Kidney (tissue), 14 donors: Measurements from ENCODE around the gene DOCK10. TPM values are rescaled to one million over a fixed set of nuclear protein-coding genes. Genes with fewer than 3 reads are reported as not detected.
A peak's percentile ranks its signal among the peaks of the same experiment; 100 is the strongest.

Experiments used
- DNase-seq, 5 donors: peaks; one replicate each; pipeline ENCODE4 v3.0.0-alpha.2; 2013 to 2020
- FAIRE-seq: peaks from 2 replicates; lab custom pipeline; 2012; peaks lifted over from hg19 to GRCh38; lab: Jason Lieb, UNC
- H3K27ac ChIP-seq, 2 donors: one replicate each; pipeline ENCODE4 v1.7.0; 2013; ENCODE audit warnings: low read depth in 2 of 2, low read length in 2 of 2, inconsistent platforms in 1 of 2
- H3K27me3 ChIP-seq: one replicate; pipeline ENCODE4 v1.7.1; 2013; ENCODE audit warnings: low read length, inconsistent platforms; ENCODE audit not compliant: control insufficient read depth, insufficient read depth
- H3K36me3 ChIP-seq, 3 donors: one replicate each; pipeline versions ENCODE4 v1.7.0 to v1.7.1; 2013; ENCODE audit warnings: low read length in 3 of 3, control low read depth in 1 of 3, inconsistent platforms in 1 of 3; ENCODE audit not compliant: insufficient read depth in 3 of 3, control insufficient read depth in 2 of 3
- H3K4me1 ChIP-seq, 3 donors: one replicate each; pipeline versions ENCODE4 v1.7.0 to v1.7.1; 2013; ENCODE audit warnings: low read length in 3 of 3, inconsistent platforms in 1 of 3, low read depth in 1 of 3; ENCODE audit not compliant: control insufficient read depth in 2 of 3, insufficient read depth in 2 of 3
- H3K4me3 ChIP-seq, 3 donors: one replicate each; pipeline versions ENCODE4 v1.7.0 to v1.8.1; 2013; ENCODE audit warnings: low read length in 3 of 3, control low read depth in 1 of 3, inconsistent platforms in 1 of 3
- H3K9ac ChIP-seq, 3 donors: one replicate each; pipeline versions ENCODE4 v1.7.0 to v1.7.1; 2013; ENCODE audit warnings: low read length in 3 of 3, control low read depth in 1 of 3, inconsistent platforms in 1 of 3
- H3K9me3 ChIP-seq, 3 donors: one replicate each; pipeline versions ENCODE4 v1.7.0 to v1.7.1; 2013; ENCODE audit warnings: low read length in 3 of 3, control low read depth in 1 of 3, inconsistent platforms in 1 of 3; ENCODE audit not compliant: control insufficient read depth in 2 of 3, insufficient read depth in 1 of 3
- intact Hi-C: fragments of 100-400 bp; cut with DNase I; formaldehyde crosslinking; loops from one replicate; pipeline ENCODE4 v1.11.1; 2022
- polyA plus RNA-seq: library from polyadenylated mRNA; stranded (reverse); fragments of 350-450 nt; fragmentation: Illumina TruSeq; extraction: RNeasy Lipid Tissue Mini Kit (QIAGEN cat#74804); gene quantifications from one replicate; pipeline ENCODE4 v1.2.3, GENCODE V29; 2014; ENCODE audit warnings: low read depth, low replicate concordance; ENCODE audit not compliant: insufficient read depth
- total RNA-seq: library from RNA; stranded (reverse); fragmentation: NEBNext Ultra II Directional; extraction: Animal tissue kit (Norgen Biotek cat#: 25700); gene quantifications from one replicate; pipeline ENCODE4 v1.2.1, GENCODE V29; 2021
- TF ChIP-seq, protein P1 (sequence below): IDR thresholded peaks from 3 replicates; pipeline ENCODE4 v1.5.1; 2012; ENCODE audit warnings: mild to moderate bottlenecking, moderate library complexity, borderline replicate concordance; ENCODE audit not compliant: insufficient read depth; ENCODE audit errors: extremely low read depth
- donor health status: control.
- donor health status: control.
- donor health status: control.
- donor health status: control.
- donor health status: control.
- donor health status: DM: yes; HTN: yes; CAD: no.
- donor health status: Normal renal cell carcinoma (clear cell type).

The DOCK10 gene
- total and polyA plus RNA-seq, 2 donors from 2014 or later, result 2.1 to 33.8 TPM

DNA sequence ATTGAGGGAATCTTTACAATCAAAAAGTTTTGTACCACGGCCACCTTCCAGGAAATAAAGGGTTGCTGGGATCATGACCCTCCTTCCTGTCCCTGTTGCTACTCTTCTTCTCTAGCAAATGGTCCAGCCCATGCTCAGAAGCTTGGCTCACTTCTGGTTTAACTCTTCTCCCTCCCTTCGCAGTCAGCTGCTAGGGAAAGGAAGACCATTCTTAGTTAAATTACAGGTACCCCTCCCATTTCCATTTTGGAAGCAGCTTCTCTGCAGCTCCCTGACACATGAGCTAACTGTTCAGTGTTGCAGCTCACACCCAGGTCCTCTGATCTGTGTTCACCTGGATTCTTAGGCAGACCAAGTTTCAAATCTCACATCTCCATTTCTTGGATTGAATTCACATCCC lies 100.3 kb downstream of the DOCK10 start:
- no peak for DNase-seq
- no peaks in the 10 kb centered on the region for H3K27me3 ChIP-seq
- intact Hi-C loops, result no loop called here
- H3K4me1 ChIP-seq, result peaks cover 0 to 4% (median 3%) of the 10 kb centered on the region in 3 donors
- no peak for FAIRE-seq
- TF ChIP-seq, protein P1, sequence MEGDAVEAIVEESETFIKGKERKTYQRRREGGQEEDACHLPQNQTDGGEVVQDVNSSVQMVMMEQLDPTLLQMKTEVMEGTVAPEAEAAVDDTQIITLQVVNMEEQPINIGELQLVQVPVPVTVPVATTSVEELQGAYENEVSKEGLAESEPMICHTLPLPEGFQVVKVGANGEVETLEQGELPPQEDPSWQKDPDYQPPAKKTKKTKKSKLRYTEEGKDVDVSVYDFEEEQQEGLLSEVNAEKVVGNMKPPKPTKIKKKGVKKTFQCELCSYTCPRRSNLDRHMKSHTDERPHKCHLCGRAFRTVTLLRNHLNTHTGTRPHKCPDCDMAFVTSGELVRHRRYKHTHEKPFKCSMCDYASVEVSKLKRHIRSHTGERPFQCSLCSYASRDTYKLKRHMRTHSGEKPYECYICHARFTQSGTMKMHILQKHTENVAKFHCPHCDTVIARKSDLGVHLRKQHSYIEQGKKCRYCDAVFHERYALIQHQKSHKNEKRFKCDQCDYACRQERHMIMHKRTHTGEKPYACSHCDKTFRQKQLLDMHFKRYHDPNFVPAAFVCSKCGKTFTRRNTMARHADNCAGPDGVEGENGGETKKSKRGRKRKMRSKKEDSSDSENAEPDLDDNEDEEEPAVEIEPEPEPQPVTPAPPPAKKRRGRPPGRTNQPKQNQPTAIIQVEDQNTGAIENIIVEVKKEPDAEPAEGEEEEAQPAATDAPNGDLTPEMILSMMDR, result no peak
- H3K9ac ChIP-seq, result no peak overlapping the region
- H3K36me3 ChIP-seq, result no peaks in the 10 kb centered on the region
- H3K4me3 ChIP-seq, result no peak overlapping the region
- no peak overlapping the region for H3K27ac ChIP-seq
- no peaks in the 10 kb centered on the region for H3K9me3 ChIP-seq

DNA sequence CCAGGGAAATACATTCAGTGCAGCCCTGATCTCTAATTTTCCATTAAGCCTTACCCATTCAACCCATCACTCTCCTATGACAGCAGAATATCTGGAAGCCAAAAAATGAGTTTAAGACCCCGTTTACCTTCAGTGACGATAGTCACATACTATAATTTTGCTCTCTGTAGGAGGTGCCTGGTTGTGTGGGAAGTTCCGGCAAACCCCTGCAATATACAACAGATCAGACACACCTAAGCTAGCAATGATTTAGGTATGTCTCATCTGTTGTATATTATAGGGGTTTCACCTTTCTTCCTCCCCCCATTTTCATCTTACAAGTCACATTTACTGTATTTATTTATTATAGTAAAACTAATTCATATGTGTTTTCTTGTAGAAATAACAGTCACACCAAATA lies 101.7 kb downstream of the DOCK10 start:
- H3K36me3 ChIP-seq, result no peaks in the 10 kb centered on the region
- H3K9ac ChIP-seq, result no peak overlapping the region
- intact Hi-C loops, result no loop called here
- no peaks in the 10 kb centered on the region for H3K27me3 ChIP-seq
- TF ChIP-seq, protein P1, result no peak
- no peak overlapping the region for H3K4me3 ChIP-seq
- no peak for FAIRE-seq
- no peak for DNase-seq
- H3K4me1 ChIP-seq, result peaks cover 0 to 4% (median 3%) of the 10 kb centered on the region in 3 donors
- no peaks in the 10 kb centered on the region for H3K9me3 ChIP-seq
- H3K27ac ChIP-seq, result no peak overlapping the region

DNA sequence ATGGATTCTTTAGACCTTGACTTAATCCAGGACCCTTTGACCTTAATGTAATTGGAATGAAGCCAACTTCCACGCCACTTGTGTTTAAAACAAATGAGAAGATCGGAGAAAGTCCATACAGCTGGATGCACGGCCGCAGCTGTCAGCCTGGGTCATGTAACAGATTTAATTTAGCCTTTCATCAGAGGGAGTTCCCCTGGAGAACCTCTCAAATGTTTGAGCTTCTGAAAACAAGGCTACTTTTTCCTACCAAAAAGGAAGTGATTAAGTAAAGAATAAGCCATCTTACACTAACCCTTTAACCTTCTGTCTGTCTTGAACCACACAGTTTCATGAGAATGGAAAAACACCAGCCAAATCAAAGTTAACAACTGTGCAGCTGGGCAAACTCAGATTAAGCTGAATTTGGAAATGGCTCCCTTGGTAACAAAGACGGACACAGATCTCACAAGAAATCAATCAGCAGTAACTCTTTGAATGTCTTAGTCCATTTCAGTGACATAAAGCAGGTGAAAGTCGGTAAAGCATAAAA lies 103.6 kb downstream of the DOCK10 start:
- Histone ChIP-seq H3K27ac (no peak overlapping the region), H3K9me3 (no peaks in the 10 kb centered on the region), H3K9ac (no peak overlapping the region), H3K27me3 (no peaks in the 10 kb centered on the region), H3K36me3 (no peaks in the 10 kb centered on the region), H3K4me3 (no peak overlapping the region), H3K4me1 (peaks cover 0 to 7% (median 3%) of the 10 kb centered on the region in 3 donors)
- DNase-seq, result peak in 4 of 5 donors; percentile 39 to 80 (median 60)
- FAIRE-seq, result no peak
- TF ChIP-seq, protein P1, result no peak
- intact Hi-C loops, result no loop called here

DNA sequence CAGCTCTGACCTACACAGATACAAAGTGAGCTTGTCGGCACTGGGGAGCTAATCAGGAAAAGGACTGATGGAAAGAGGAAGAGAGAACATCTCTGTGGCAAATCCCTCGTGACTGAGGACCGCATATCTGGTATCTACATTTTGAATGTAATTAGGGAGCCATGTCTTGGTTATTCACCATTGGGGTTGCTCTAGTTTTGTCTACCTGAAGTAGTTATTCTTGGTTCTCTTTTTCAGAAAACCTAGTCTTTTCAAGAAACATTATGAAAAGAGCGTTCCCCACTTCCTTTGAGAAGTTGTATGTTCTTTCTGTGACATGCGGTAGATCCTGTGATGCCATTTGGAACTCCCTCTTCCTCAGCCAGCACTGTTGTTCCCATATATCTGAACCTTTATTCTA lies 104.4 kb downstream of the DOCK10 start:
- no peak overlapping the region for H3K27ac ChIP-seq
- intact Hi-C loops, result no loop called here
- no peak overlapping the region for H3K4me3 ChIP-seq
- TF ChIP-seq, protein P1, result no peak
- FAIRE-seq (no peak), DNase-seq (no peak)
- peaks cover 0 to 7% (median 3%) of the 10 kb centered on the region in 3 donors for H3K4me1 ChIP-seq
- no peaks in the 10 kb centered on the region for H3K27me3 ChIP-seq
- H3K36me3 ChIP-seq, result no peaks in the 10 kb centered on the region
- no peak overlapping the region for H3K9ac ChIP-seq
- no peaks in the 10 kb centered on the region for H3K9me3 ChIP-seq
